ENCODE results near the gene DIAPH3. TPM values are rescaled to one million over a fixed set of nuclear protein-coding genes. Genes with fewer than 3 reads are reported as not detected.

DIAPH3 gene
- total RNA-seq, 4 donors from 2014 or later = 1.4 to 13.2 (median 2.6) TPM

- DNase-seq = no peak
- Histone ChIP-seq H3K4me3 (no peak overlapping the region), H3K27me3 (no peaks in the 10 kb centered on the region), H3K9me3 (no peaks in the 10 kb centered on the region), H3K4me1 (no peaks in the 10 kb centered on the region), H3K36me3 (no peaks in the 10 kb centered on the region), H3K27ac (no peak overlapping the region)
- TF ChIP-seq CTCF (IDR thresholded peaks at IDR 0.05) (no peak), POLR2A (IDR thresholded peaks at IDR 0.05) (no peak)
Measured at GRCh38 chr13:60114499-60115028, 49.2 kb downstream of the DIAPH3 start.

- no peak overlapping the region for H3K27ac ChIP-seq
- no peak for DNase-seq
- no peak overlapping the region for H3K4me3 ChIP-seq
- no peaks in the 10 kb centered on the region for H3K36me3 ChIP-seq
- no peaks in the 10 kb centered on the region for H3K27me3 ChIP-seq
- H3K9me3 ChIP-seq = no peaks in the 10 kb centered on the region
- H3K4me1 ChIP-seq = no peaks in the 10 kb centered on the region
- TF ChIP-seq POLR2A (IDR thresholded peaks at IDR 0.05) (no peak), CTCF (IDR thresholded peaks at IDR 0.05) (no peak)
Measured at GRCh38 chr13:60112771-60113170, 51.0 kb downstream of the DIAPH3 start.

- Histone ChIP-seq H3K27me3 (no peaks in the 10 kb centered on the region), H3K4me3 (no peak overlapping the region), H3K9me3 (no peaks in the 10 kb centered on the region), H3K36me3 (no peaks in the 10 kb centered on the region), H3K27ac (no peak overlapping the region), H3K4me1 (no peaks in the 10 kb centered on the region)
- no peak for TF ChIP-seq POLR2A (IDR thresholded peaks at IDR 0.05)
- no peak for TF ChIP-seq CTCF (IDR thresholded peaks at IDR 0.05)
- no peak for DNase-seq
Measured at GRCh38 chr13:60111691-60112090, 52.0 kb downstream of the DIAPH3 start.

- Histone ChIP-seq H3K27me3 (no peaks in the 10 kb centered on the region), H3K27ac (no peak overlapping the region)
- DNase-seq = no peak
Measured at GRCh38 chr13:60109285-60109684, 54.4 kb downstream of the DIAPH3 start.

GRCh38 chr13:60108589-60108988 is 55.1 kb downstream of the DIAPH3 start:
- no peak for DNase-seq
- TF ChIP-seq CTCF (IDR thresholded peaks at IDR 0.05) = no peak
- no peak for TF ChIP-seq POLR2A (IDR thresholded peaks at IDR 0.05)
- H3K27ac ChIP-seq = no peak overlapping the region
- no peaks in the 10 kb centered on the region for H3K9me3 ChIP-seq
- H3K4me3 ChIP-seq = no peak overlapping the region
- H3K27me3 ChIP-seq = no peaks in the 10 kb centered on the region
- no peaks in the 10 kb centered on the region for H3K4me1 ChIP-seq
- no peaks in the 10 kb centered on the region for H3K36me3 ChIP-seq

More at GRCh38 chr13:60109285-60109684, 54.4 kb downstream of the DIAPH3 start:
- H3K4me1 ChIP-seq = no peaks in the 10 kb centered on the region
- H3K4me3 ChIP-seq = no peak overlapping the region
- no peaks in the 10 kb centered on the region for H3K9me3 ChIP-seq
- no peaks in the 10 kb centered on the region for H3K36me3 ChIP-seq
- TF ChIP-seq CTCF (IDR thresholded peaks at IDR 0.05) (no peak), POLR2A (IDR thresholded peaks at IDR 0.05) (no peak)
